Ishikawa (cell line): ENCODE data around the gene CMTM3.

Source experiments
- CEBPB ChIP-seq: IDR thresholded peaks from 2 replicates; pipeline ENCODE4 v1.6.1; 2012
- CREB1 ChIP-seq: IDR thresholded peaks from 2 replicates; pipeline ENCODE4 v1.6.1; 2012; ENCODE audit warnings: low read depth
- EGR1 ChIP-seq: IDR thresholded peaks from 2 replicates; pipeline ENCODE4 v1.6.1; 2012
- EP300 ChIP-seq: IDR thresholded peaks from 2 replicates; pipeline ENCODE4 v1.6.1; 2012; ENCODE audit warnings: borderline replicate concordance
- FOXM1 ChIP-seq: IDR thresholded peaks from 2 replicates; pipeline ENCODE4 v1.6.1; 2012; ENCODE audit warnings: low read depth, borderline replicate concordance
- NFIC ChIP-seq: IDR thresholded peaks from 2 replicates; pipeline ENCODE4 v1.6.1; 2012
- RAD21 ChIP-seq: IDR thresholded peaks from 2 replicates; pipeline ENCODE4 v1.6.1; 2012; ENCODE audit warnings: low read depth
- TAF1 ChIP-seq: IDR thresholded peaks from 2 replicates; pipeline ENCODE4 v1.6.1; 2012; ENCODE audit warnings: low read depth, mild to moderate bottlenecking
- TCF12 ChIP-seq: IDR thresholded peaks from 2 replicates; pipeline ENCODE4 v1.6.1; 2012; ENCODE audit warnings: low read depth
- TEAD4 ChIP-seq: IDR thresholded peaks from 2 replicates; pipeline ENCODE4 v1.6.1; 2012
- YY1 ChIP-seq: IDR thresholded peaks from 2 replicates; pipeline ENCODE4 v1.6.1; 2012; ENCODE audit warnings: low read depth
- ZBTB7A ChIP-seq: IDR thresholded peaks from 2 replicates; pipeline ENCODE4 v1.6.1; 2012; ENCODE audit warnings: low read depth
- TF ChIP-seq, protein P1 (sequence below): IDR thresholded peaks from 2 replicates; pipeline ENCODE4 v1.6.1; 2012; ENCODE audit warnings: low read depth, mild to moderate bottlenecking
- TF ChIP-seq, protein P2 (sequence below): IDR thresholded peaks from 2 replicates; pipeline ENCODE4 v1.6.1; 2012
- TF ChIP-seq, protein P3 (sequence below): IDR thresholded peaks from 2 replicates; pipeline ENCODE4 v1.6.1; 2012

Gene CMTM3

DNA sequence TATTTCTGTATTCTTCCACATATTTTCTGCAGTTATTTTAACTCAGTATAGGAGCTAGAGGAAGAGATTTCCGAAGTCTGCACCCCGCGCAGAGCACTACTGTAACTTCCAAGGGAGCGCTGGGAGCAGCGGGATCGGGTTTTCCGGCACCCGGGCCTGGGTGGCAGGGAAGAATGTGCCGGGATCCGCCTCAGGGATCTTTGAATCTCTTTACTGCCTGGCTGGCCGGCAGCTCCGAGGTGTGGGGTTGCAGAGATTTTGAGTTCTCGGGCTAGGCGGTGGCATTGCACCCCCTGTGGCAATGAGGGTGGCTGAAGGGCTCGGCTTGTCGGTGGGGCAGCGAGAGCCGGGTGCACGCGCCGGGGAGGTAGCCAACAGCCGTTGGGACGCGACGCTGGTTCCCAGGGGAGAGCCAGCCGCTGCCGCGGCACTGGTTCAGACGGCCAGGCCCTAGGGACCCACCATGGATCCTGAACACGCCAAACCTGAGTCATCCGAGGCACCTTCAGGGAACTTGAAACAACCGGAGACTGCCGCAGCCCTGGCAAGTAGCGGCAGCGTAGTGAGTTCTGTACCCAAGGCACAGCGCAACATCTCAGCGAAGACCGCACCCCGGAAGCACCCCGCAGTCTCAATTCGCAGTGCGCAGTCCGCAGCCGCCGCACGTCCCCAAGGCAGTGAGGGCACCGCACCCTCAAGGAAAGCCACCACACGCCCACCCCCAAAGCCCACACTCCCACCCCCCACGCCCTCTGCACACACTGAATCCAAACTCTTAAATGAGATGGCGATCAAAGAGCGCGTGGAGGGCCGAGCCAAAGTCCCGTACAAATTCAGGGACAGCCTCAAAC, 38.2 kb upstream of the CMTM3 start, which contains the start of gene CMTM1:
Gene CMTM1 (plus strand): TSS at position 389 of the 851 bp plus-strand sequence. CDS start 75 bp downstream, at position 464.
- no peak for TF ChIP-seq TEAD4
- no peak for TF ChIP-seq NFIC
- TF ChIP-seq, protein P1, sequence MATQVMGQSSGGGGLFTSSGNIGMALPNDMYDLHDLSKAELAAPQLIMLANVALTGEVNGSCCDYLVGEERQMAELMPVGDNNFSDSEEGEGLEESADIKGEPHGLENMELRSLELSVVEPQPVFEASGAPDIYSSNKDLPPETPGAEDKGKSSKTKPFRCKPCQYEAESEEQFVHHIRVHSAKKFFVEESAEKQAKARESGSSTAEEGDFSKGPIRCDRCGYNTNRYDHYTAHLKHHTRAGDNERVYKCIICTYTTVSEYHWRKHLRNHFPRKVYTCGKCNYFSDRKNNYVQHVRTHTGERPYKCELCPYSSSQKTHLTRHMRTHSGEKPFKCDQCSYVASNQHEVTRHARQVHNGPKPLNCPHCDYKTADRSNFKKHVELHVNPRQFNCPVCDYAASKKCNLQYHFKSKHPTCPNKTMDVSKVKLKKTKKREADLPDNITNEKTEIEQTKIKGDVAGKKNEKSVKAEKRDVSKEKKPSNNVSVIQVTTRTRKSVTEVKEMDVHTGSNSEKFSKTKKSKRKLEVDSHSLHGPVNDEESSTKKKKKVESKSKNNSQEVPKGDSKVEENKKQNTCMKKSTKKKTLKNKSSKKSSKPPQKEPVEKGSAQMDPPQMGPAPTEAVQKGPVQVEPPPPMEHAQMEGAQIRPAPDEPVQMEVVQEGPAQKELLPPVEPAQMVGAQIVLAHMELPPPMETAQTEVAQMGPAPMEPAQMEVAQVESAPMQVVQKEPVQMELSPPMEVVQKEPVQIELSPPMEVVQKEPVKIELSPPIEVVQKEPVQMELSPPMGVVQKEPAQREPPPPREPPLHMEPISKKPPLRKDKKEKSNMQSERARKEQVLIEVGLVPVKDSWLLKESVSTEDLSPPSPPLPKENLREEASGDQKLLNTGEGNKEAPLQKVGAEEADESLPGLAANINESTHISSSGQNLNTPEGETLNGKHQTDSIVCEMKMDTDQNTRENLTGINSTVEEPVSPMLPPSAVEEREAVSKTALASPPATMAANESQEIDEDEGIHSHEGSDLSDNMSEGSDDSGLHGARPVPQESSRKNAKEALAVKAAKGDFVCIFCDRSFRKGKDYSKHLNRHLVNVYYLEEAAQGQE, result no peak
- TF ChIP-seq RAD21, result no peak
- no peak for TF ChIP-seq ZBTB7A
- TF ChIP-seq TCF12, result no peak
- TF ChIP-seq YY1, result no peak
- TF ChIP-seq EP300, result no peak
- TF ChIP-seq, protein P2, sequence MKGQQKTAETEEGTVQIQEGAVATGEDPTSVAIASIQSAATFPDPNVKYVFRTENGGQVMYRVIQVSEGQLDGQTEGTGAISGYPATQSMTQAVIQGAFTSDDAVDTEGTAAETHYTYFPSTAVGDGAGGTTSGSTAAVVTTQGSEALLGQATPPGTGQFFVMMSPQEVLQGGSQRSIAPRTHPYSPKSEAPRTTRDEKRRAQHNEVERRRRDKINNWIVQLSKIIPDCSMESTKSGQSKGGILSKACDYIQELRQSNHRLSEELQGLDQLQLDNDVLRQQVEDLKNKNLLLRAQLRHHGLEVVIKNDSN, result no peak
- no peak for TF ChIP-seq FOXM1
- no peak for TF ChIP-seq TAF1
- no peak for TF ChIP-seq EGR1
- TF ChIP-seq, protein P3, sequence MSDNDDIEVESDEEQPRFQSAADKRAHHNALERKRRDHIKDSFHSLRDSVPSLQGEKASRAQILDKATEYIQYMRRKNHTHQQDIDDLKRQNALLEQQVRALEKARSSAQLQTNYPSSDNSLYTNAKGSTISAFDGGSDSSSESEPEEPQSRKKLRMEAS, result no peak
- no peak for TF ChIP-seq CEBPB
- no peak for TF ChIP-seq CREB1

DNA sequence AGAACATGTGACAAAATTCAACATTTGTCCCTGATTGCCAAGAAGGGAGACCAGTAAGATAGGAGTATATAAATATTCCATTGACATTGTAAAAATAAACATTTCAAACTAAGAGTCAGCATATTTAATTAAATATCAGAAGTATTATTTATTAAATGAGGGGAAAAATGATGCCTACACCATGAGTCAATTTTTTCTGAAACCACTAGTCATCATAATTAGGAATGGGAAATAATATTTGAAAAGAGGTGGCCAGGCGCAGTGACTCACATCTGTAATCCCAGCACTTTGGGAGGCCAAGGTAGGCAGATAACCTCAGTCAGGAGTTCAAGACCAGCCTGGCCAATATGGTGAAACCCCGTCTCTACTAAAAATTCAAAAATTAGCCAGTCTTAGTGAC, 36.1 kb upstream of the CMTM3 start:
- TF ChIP-seq EP300 (no peak), EGR1 (no peak), CREB1 (no peak), TAF1 (no peak), TCF12 (no peak), RAD21 (no peak), YY1 (no peak)
- TF ChIP-seq, protein P3, result no peak
- TF ChIP-seq, protein P1, result no peak
- TF ChIP-seq, protein P2, result no peak

DNA sequence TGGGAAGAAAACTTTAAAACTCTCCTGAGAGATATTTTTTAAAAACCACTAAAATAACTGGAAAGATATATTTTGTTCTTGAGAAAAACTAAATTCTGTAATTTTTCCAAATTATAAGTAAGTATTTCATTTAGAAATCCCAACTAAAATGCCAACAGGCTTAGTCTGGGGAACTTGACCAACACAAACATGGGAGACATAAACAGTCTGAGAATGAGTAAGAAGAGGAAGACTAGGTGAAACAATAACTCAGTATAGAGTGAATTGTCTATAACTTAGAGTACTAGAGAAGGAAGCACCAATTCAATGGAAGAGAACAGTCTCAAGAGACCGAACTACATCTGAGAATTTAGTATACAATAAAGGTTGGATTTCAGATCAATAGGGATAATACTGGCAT, 35.4 kb upstream of the CMTM3 start:
- TF ChIP-seq TAF1 (no peak), FOXM1 (no peak), EP300 (no peak), RAD21 (no peak), NFIC (no peak), ZBTB7A (no peak), YY1 (no peak), TEAD4 (no peak)
- TF ChIP-seq, protein P1, result no peak
- TF ChIP-seq, protein P3, result no peak
- TF ChIP-seq, protein P2, result no peak
